ENCODE measurements around the gene CDH2.

CDH2 gene

DNA sequence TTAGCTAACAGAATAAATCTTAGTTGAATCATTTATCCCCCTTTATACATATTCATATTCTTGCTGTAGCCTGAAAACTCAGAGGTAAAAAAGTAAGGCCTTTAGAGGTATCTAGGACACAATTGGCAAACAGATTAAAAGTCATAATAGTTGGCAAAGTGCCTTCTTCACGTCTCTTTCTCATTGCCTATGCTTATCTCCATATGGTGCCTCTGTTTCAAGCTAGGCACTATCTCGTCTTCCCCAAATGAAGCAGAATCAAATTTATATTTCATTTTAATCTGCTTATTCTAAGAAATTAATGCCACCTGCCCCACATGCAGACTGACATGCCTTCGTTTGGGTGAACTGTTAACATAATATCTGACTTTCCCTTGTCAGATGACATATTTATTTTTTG, 245.4 kb downstream of the CDH2 start:
- Histone ChIP-seq H3K27me3 (ENCODE audit: low read depth, low read length) (no peaks in the 10 kb centered on the region), H3K79me2 (ENCODE audit: low read length) (no peaks in the 10 kb centered on the region), H3K4me1 (ENCODE audit: low read length) (no peaks in the 10 kb centered on the region), H3K4me2 (ENCODE audit: low read length) (no peak overlapping the region), H3K9ac (ENCODE audit: low read length) (no peak overlapping the region), H4K20me1 (ENCODE audit: insufficient read depth, low read length) (no peaks in the 10 kb centered on the region), H3K27ac (ENCODE audit: low read length) (no peak overlapping the region), H3K9me3 (ENCODE audit: insufficient read depth, low read length) (no peaks in the 10 kb centered on the region), H3K36me3 (replicated peaks; ENCODE audit: low read depth, low read length) (no peaks in the 10 kb centered on the region), H3K4me3 (ENCODE audit: low read length) (no peak overlapping the region), H2AFZ (ENCODE audit: low read depth, low read length) (no peak overlapping the region)
- TF ChIP-seq, protein P1, sequence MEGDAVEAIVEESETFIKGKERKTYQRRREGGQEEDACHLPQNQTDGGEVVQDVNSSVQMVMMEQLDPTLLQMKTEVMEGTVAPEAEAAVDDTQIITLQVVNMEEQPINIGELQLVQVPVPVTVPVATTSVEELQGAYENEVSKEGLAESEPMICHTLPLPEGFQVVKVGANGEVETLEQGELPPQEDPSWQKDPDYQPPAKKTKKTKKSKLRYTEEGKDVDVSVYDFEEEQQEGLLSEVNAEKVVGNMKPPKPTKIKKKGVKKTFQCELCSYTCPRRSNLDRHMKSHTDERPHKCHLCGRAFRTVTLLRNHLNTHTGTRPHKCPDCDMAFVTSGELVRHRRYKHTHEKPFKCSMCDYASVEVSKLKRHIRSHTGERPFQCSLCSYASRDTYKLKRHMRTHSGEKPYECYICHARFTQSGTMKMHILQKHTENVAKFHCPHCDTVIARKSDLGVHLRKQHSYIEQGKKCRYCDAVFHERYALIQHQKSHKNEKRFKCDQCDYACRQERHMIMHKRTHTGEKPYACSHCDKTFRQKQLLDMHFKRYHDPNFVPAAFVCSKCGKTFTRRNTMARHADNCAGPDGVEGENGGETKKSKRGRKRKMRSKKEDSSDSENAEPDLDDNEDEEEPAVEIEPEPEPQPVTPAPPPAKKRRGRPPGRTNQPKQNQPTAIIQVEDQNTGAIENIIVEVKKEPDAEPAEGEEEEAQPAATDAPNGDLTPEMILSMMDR (IDR thresholded peaks at IDR 0.05; ENCODE audit: low read depth, low read length) = no peak
- TF ChIP-seq EZH2phosphoT487 (IDR thresholded peaks at IDR 0.05; ENCODE audit: low read depth) = no peak

GRCh38 chr18:27922780-27923179, 254.2 kb downstream of the CDH2 start:
- Histone ChIP-seq H3K4me3 (ENCODE audit: low read length) (no peak overlapping the region), H4K20me1 (ENCODE audit: insufficient read depth, low read length) (no peaks in the 10 kb centered on the region), H3K9ac (ENCODE audit: low read length) (no peak overlapping the region), H3K79me2 (ENCODE audit: low read length) (no peaks in the 10 kb centered on the region), H3K27me3 (ENCODE audit: low read depth, low read length) (no peaks in the 10 kb centered on the region), H3K9me3 (ENCODE audit: insufficient read depth, low read length) (no peaks in the 10 kb centered on the region), H2AFZ (ENCODE audit: low read depth, low read length) (no peak overlapping the region), H3K4me2 (ENCODE audit: low read length) (no peak overlapping the region), H3K4me1 (ENCODE audit: low read length) (no peaks in the 10 kb centered on the region), H3K27ac (ENCODE audit: low read length) (no peak overlapping the region), H3K36me3 (replicated peaks; ENCODE audit: low read depth, low read length) (no peaks in the 10 kb centered on the region)
- TF ChIP-seq EZH2phosphoT487 (IDR thresholded peaks at IDR 0.05; ENCODE audit: low read depth) = no peak
- TF ChIP-seq, protein P1 (IDR thresholded peaks at IDR 0.05; ENCODE audit: low read depth, low read length) = no peak

DNA sequence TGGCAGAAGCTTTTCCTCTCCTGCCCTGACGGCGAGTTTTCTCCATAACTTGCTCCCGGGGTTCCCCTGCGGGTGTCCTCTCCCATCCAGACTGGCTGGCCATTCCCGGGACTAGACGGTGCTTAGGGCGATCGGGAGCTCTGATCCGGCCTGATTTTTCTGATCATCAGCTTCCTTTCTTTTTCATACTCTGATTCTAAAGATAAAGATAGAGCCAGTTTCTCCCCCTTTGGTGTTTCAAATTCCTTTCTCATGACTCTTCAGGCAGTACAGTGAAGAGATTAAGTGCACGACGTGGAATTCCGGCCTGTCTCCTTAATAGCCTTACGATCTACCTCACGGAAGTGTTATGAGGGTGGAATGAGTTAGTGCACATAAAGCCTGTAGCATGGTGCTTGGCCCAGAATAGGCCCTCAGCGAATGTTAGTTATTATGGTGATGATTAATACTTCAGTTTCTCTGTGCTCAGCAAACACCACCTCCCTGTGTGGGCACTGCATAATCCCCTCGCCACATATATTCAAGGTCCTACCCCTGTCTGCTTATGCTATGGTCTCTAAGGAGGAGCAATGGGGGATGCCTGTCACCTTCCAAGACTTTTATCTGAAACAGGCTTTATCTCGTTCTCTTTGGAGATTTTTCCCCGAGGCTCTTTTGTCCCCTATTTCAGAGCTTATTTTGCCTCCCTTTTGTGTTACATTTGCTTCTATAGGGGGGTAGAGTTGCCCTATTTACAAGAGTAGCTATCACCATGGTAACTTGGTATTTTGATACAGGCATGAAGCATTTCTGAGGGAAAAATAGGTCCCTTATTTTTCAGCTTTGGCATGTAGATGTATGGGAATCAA, 254.8 kb downstream of the CDH2 start:
- no peak overlapping the region for H3K27ac ChIP-seq (ENCODE audit: low read length)
- H3K4me3 ChIP-seq (ENCODE audit: low read length) = no peak overlapping the region
- no peak overlapping the region for H2AFZ ChIP-seq (ENCODE audit: low read depth, low read length)
- no peaks in the 10 kb centered on the region for H3K9me3 ChIP-seq (ENCODE audit: insufficient read depth, low read length)
- TF ChIP-seq, protein P1 (IDR thresholded peaks at IDR 0.05; ENCODE audit: low read depth, low read length) = no peak
- TF ChIP-seq EZH2phosphoT487 (IDR thresholded peaks at IDR 0.05; ENCODE audit: low read depth) = no peak
- no peaks in the 10 kb centered on the region for H3K36me3 ChIP-seq (replicated peaks; ENCODE audit: low read depth, low read length)
- no peaks in the 10 kb centered on the region for H4K20me1 ChIP-seq (ENCODE audit: insufficient read depth, low read length)
- no peaks in the 10 kb centered on the region for H3K27me3 ChIP-seq (ENCODE audit: low read depth, low read length)
- no peak overlapping the region for H3K4me2 ChIP-seq (ENCODE audit: low read length)
- H3K79me2 ChIP-seq (ENCODE audit: low read length) = no peaks in the 10 kb centered on the region
- H3K4me1 ChIP-seq (ENCODE audit: low read length) = no peaks in the 10 kb centered on the region
- no peak overlapping the region for H3K9ac ChIP-seq (ENCODE audit: low read length)

DNA sequence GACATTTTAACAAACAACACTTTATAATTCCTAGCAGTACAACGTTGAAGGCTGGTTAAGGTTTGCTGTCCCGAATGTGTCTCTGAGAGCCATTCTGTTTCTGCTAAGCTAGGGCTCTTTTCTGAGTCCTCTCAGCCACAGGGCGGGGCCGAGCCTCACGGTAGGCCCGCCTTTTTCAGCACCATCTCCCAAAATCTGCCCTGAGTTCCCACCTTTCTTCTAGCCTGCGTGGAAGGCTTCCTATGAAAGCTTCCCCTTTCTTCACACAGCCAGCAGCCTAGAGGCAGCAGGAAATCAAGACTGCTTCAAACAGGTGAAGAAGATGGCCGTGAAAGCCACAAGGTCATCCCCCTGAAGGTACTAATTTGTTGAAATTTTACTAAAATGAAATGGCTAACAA, 255.5 kb downstream of the CDH2 start:
- H3K4me1 ChIP-seq (ENCODE audit: low read length) = no peaks in the 10 kb centered on the region
- H4K20me1 ChIP-seq (ENCODE audit: insufficient read depth, low read length) = no peaks in the 10 kb centered on the region
- H2AFZ ChIP-seq (ENCODE audit: low read depth, low read length) = no peak overlapping the region; the same call in 1 of the 2 replicates
- no peaks in the 10 kb centered on the region for H3K27me3 ChIP-seq (ENCODE audit: low read depth, low read length)
- no peak overlapping the region for H3K9ac ChIP-seq (ENCODE audit: low read length)
- H3K36me3 ChIP-seq (replicated peaks; ENCODE audit: low read depth, low read length) = no peaks in the 10 kb centered on the region
- H3K4me2 ChIP-seq (ENCODE audit: low read length) = no peak overlapping the region
- no peaks in the 10 kb centered on the region for H3K9me3 ChIP-seq (ENCODE audit: insufficient read depth, low read length)
- H3K27ac ChIP-seq (ENCODE audit: low read length) = no peak overlapping the region
- TF ChIP-seq, protein P1 (IDR thresholded peaks at IDR 0.05; ENCODE audit: low read depth, low read length) = no peak
- TF ChIP-seq EZH2phosphoT487 (IDR thresholded peaks at IDR 0.05; ENCODE audit: low read depth) = no peak
- H3K79me2 ChIP-seq (ENCODE audit: low read length) = no peaks in the 10 kb centered on the region
- H3K4me3 ChIP-seq (ENCODE audit: low read length) = no peak overlapping the region
